K562 (cell line): ENCODE measurements around the gene ZDHHC20. TPM values are rescaled to one million over a fixed set of nuclear protein-coding genes. Genes with fewer than 3 reads are reported as not detected.
A peak's percentile ranks its signal among the peaks of the same experiment; 100 is the strongest.

Experiments
- ATAC-seq: fragments of 200-7000 bp; cut with Tn5 transposase; 3 replicates; pipeline ENCODE4 v1.9.1; 2020; ENCODE audit warnings: moderate library complexity
- BruUV-seq: library from RNA; stranded (reverse); fragments of 400-500 nt; replicated peaks from 2 replicates; lab custom pipeline; 2021; lab: Mats Ljungman, UMichigan
- CTCF ChIA-PET: fragments of 300-600 bp; formaldehyde crosslinking; extraction: SDS; loops from one replicate; lab custom pipeline; 2021; ENCODE audit warnings: low intra/inter-chr PET ratio; lab: Yijun Ruan, JAX
- POLR2A ChIA-PET: fragments of 300-600, 350-650 bp; sonication (Branson Sonifier 250); formaldehyde crosslinking; extraction: SDS; loops from one replicate; lab custom pipeline; 2021; ENCODE audit warnings: antibody characterized with exemption, inconsistent platforms; lab: Yijun Ruan, JAX
- DNase-seq, 4 experiments: peaks; one replicate each; pipeline versions ENCODE4 v3.0.0 to v3.0.0-alpha.2; 2011 to 2018; ENCODE audit warnings: low spot score in 3 of 4, mixed read lengths in 3 of 4; ENCODE audit errors: extremely low read depth in 1 of 4
- FAIRE-seq: peaks from 2 replicates; lab custom pipeline; 2011; peaks lifted over from hg19 to GRCh38; lab: Jason Lieb, UNC
- H2AFZ ChIP-seq: 2 replicates; pipeline ENCODE4 v1.6.0; 2011; ENCODE audit warnings: low read depth, low read length, control low read depth, inconsistent platforms
- H3K27ac ChIP-seq: fragments of 200-600 bp; 3 replicates; pipeline ENCODE4 v1.8.0; 2011; ENCODE audit warnings: low read depth, mild to moderate bottlenecking, control low read depth, inconsistent platforms, low read length, moderate library complexity, mixed read lengths; ENCODE audit errors: extremely low read depth
- H3K27me3 ChIP-seq, 2 experiments: fragments of 300-600 bp in 1 of 2; 2 replicates in 1 of 2; 3 replicates in 1 of 2; pipeline versions ENCODE4 v1.6.0 to v1.8.0; 2011; ENCODE audit warnings: inconsistent platforms in 2 of 2, low read length in 2 of 2, mild to moderate bottlenecking in 1 of 2, mixed read lengths in 1 of 2, moderate library complexity in 1 of 2; ENCODE audit not compliant: control insufficient read depth in 2 of 2, insufficient read depth in 2 of 2
- H3K36me3 ChIP-seq: fragments of 300-600 bp; 3 replicates; pipeline ENCODE4 v1.8.0; 2011; ENCODE audit warnings: mild to moderate bottlenecking, low read length, inconsistent platforms; ENCODE audit not compliant: control insufficient read depth, insufficient read depth
- H3K4me1 ChIP-seq, 2 experiments: fragments of 200-600 bp in 1 of 2; replicated peaks in 1 of 2; 2 replicates in 1 of 2; 3 replicates in 1 of 2; pipeline versions ENCODE4 v1.5.1 to v1.8.0; 2011; ENCODE audit warnings: inconsistent platforms in 2 of 2, low read length in 2 of 2, mild to moderate bottlenecking in 1 of 2, mixed read lengths in 1 of 2, moderate library complexity in 1 of 2; ENCODE audit not compliant: control insufficient read depth in 2 of 2, insufficient read depth in 2 of 2
- H3K4me2 ChIP-seq: 2 replicates; pipeline ENCODE4 v1.6.1; 2011; ENCODE audit warnings: low read length, control low read depth, inconsistent platforms, mixed read lengths; ENCODE audit not compliant: insufficient read depth
- H3K4me3 ChIP-seq: fragments of 200-600 bp; sonication (generic), shearing (Covaris generic); 2 replicates; pipeline ENCODE4 v1.5.1; 2016; ENCODE audit warnings: control low read depth, inconsistent platforms
- H3K79me2 ChIP-seq: fragments of 200-600 bp; 3 replicates; pipeline ENCODE4 v1.8.0; 2011; ENCODE audit warnings: low read length, inconsistent platforms; ENCODE audit not compliant: control insufficient read depth, insufficient read depth
- H3K9ac ChIP-seq, 2 experiments: 2 replicates each; pipeline versions ENCODE4 v1.6.0 to v1.6.1; 2011; ENCODE audit warnings: low read depth in 2 of 2, low read length in 2 of 2, control low read depth in 1 of 2, inconsistent platforms in 1 of 2, mild to moderate bottlenecking in 1 of 2, mixed read lengths in 1 of 2; ENCODE audit not compliant: insufficient read depth in 1 of 2
- H3K9me1 ChIP-seq: one replicate; pipeline ENCODE4 v1.6.0; 2011; ENCODE audit warnings: inconsistent platforms, mild to moderate bottlenecking, low read length, moderate library complexity; ENCODE audit not compliant: control insufficient read depth, insufficient read depth
- H3K9me3 ChIP-seq: replicated peaks from 2 replicates; pipeline ENCODE4 v1.5.1; 2011; ENCODE audit warnings: low read depth, low read length, inconsistent platforms; ENCODE audit not compliant: control insufficient read depth, insufficient read depth
- H4K20me1 ChIP-seq: replicated peaks from 2 replicates; pipeline ENCODE4 v1.6.1; 2011; ENCODE audit warnings: low read length, inconsistent platforms, mixed read lengths; ENCODE audit not compliant: control insufficient read depth, insufficient read depth
- ESRRA ChIP-seq: fragments of 450-650 bp; IDR thresholded peaks from 2 replicates; pipeline ENCODE4 v1.6.1; 2014; ENCODE audit warnings: low read depth, mild to moderate bottlenecking, moderate library complexity, borderline replicate concordance
- ILK ChIP-seq: fragments of 450-650 bp; IDR thresholded peaks from 2 replicates; pipeline ENCODE4 v1.6.1; 2016; ENCODE audit warnings: missing genetic modification characterization, low read depth, mild to moderate bottlenecking, missing compliant biosample characterization, moderate library complexity, borderline replicate concordance
- PRPF4 ChIP-seq: fragments of 200-400 bp; formaldehyde crosslinking; IDR thresholded peaks from one replicate; pipeline ENCODE4 v1.6.1; 2017; ENCODE audit warnings: low read length, low read depth, mild to moderate bottlenecking; ENCODE audit not compliant: insufficient read depth, poor library complexity, severe bottlenecking
- RAD21 ChIP-seq, 2 experiments: fragments of 250-450 bp in 1 of 2; fragments of 450-650 bp in 1 of 2; sonication (Bioruptor Pico) in 1 of 2; formaldehyde crosslinking in 1 of 2; IDR thresholded peaks in 1 of 2; conservative IDR thresholded peaks in 1 of 2; 2 replicates each; pipeline versions ENCODE4 v1.4.0 to v1.8.0; 2020 to 2022; ENCODE audit warnings: mild to moderate bottlenecking in 2 of 2, moderate library complexity in 1 of 2
- SMARCA4 ChIP-seq: fragments of 450-650 bp; IDR thresholded peaks from 2 replicates; pipeline ENCODE4 v1.6.1; 2016
- SMC3 ChIP-seq: conservative IDR thresholded peaks from 2 replicates; pipeline ENCODE4 v1.6.1; 2011; ENCODE audit warnings: low read depth, low read length, improper control_type of control experiment; ENCODE audit not compliant: insufficient read depth
- ZBTB1 ChIP-seq: sonication (generic); formaldehyde crosslinking; IDR thresholded peaks from 2 replicates; pipeline ENCODE4 v1.8.1; 2023; ENCODE audit warnings: missing genetic modification reagents, low read depth, mild to moderate bottlenecking, borderline replicate concordance
- ZNF12 ChIP-seq: sonication (generic); formaldehyde crosslinking; IDR thresholded peaks from 2 replicates; pipeline ENCODE4 v1.4.0; 2020; ENCODE audit warnings: mild to moderate bottlenecking, missing genetic modification reagents
- ZNF134 ChIP-seq: fragments of 250-450 bp; sonication (Bioruptor Pico); conservative IDR thresholded peaks from 2 replicates; pipeline ENCODE4 v1.4.0; 2020
- ZNF184 ChIP-seq: sonication (generic); formaldehyde crosslinking; IDR thresholded peaks from 2 replicates; pipeline ENCODE4 v1.5.0; 2020; ENCODE audit warnings: missing genetic modification reagents
- ZNF263 ChIP-seq: sonication (generic); formaldehyde crosslinking; IDR thresholded peaks from 2 replicates; pipeline ENCODE4 v1.8.0; 2022; ENCODE audit warnings: mild to moderate bottlenecking, missing genetic modification reagents, borderline replicate concordance
- WGBS: fragments of 100-300 bp; shearing (Covaris generic); methylation state at CpG from one replicate; pipeline ENCODE4 v1.1.6; 2016; ENCODE audit warnings: low coverage, mixed read lengths; ENCODE audit not compliant: insufficient coverage; ENCODE audit errors: missing lambda C conversion rate; 5-methylcytosine and 5-hydroxymethylcytosine counted together
- in situ Hi-C: fragments of 300-500 bp; cut with MboI; formaldehyde crosslinking; loops from 4 replicates; pipeline ENCODE4 v1.15.0; 2018; ENCODE audit warnings: inconsistent platforms, mixed read lengths
- intact Hi-C: fragments of 100-400 bp; cut with micrococcal nuclease; formaldehyde crosslinking; loops from 2 replicates; pipeline ENCODE4 v1.14.2; 2022
- polyA plus RNA-seq, 8 experiments: library from polyadenylated mRNA; depleted of rRNA in 4 of 8; stranded (reverse) in 5 of 8; unstranded in 3 of 8; fragments of >200 nt; fragmentation: Nextera tagmentation in 2 of 8; fragmentation: Illumina TruSeq in 1 of 8; extraction: Ambion mirVana in 2 of 8; extraction: Trizol in 1 of 8; gene quantifications; 2 replicates each; pipeline versions ENCODE4 v1.2.1 to v1.2.3, GENCODE V29; 2011 to 2014; ENCODE audit warnings: inconsistent platforms in 1 of 8, missing spikeins in 1 of 8
- total RNA-seq, 7 experiments: library from RNA; depleted of rRNA in 6 of 7; stranded (reverse); fragments of >200 nt in 6 of 7; fragmentation: Illumina TruSeq in 2 of 7; extraction: Trizol in 2 of 7; gene quantifications; 2 replicates each; pipeline versions ENCODE4 v1.2.1 to v1.2.3, GENCODE V29; 2011 to 2021; ENCODE audit warnings: low replicate concordance in 1 of 7
- TF ChIP-seq, protein P1 (sequence below): sonication (generic); formaldehyde crosslinking; IDR thresholded peaks from 2 replicates; pipeline ENCODE4 v1.8.1; 2023; ENCODE audit warnings: mild to moderate bottlenecking, missing genetic modification reagents
- TF ChIP-seq, protein P2 (sequence below), 2 experiments: IDR thresholded peaks; 2 replicates each; pipeline ENCODE4 v1.6.1; 2011; ENCODE audit warnings: borderline replicate concordance in 1 of 2, control low read depth in 1 of 2, low read depth in 1 of 2, low read length in 1 of 2, mild to moderate bottlenecking in 1 of 2, mixed read lengths in 1 of 2, moderate library complexity in 1 of 2; ENCODE audit not compliant: insufficient read depth in 1 of 2, insufficient read length in 1 of 2, poor library complexity in 1 of 2, severe bottlenecking in 1 of 2; ENCODE audit errors: extremely low read depth in 1 of 2
- TF ChIP-seq, protein P3 (sequence below), 3 experiments: IDR thresholded peaks in 2 of 3; conservative IDR thresholded peaks in 1 of 3; 2 replicates each; pipeline ENCODE4 v1.5.1; 2011 to 2012; ENCODE audit warnings: low read length in 3 of 3, mild to moderate bottlenecking in 3 of 3, control low read depth in 2 of 3, improper control_type of control experiment in 1 of 3, inconsistent platforms in 1 of 3, low read depth in 1 of 3, mixed read lengths in 1 of 3, moderate library complexity in 1 of 3; ENCODE audit not compliant: insufficient read depth in 2 of 3

Gene ZDHHC20
- total and polyA plus RNA-seq, 9 of the 15 experiments (the other 6 are each of a cell fraction or from before 2014, with no cell fraction given) = 2.7 to 20.9 (median 15.8) TPM

DNA sequence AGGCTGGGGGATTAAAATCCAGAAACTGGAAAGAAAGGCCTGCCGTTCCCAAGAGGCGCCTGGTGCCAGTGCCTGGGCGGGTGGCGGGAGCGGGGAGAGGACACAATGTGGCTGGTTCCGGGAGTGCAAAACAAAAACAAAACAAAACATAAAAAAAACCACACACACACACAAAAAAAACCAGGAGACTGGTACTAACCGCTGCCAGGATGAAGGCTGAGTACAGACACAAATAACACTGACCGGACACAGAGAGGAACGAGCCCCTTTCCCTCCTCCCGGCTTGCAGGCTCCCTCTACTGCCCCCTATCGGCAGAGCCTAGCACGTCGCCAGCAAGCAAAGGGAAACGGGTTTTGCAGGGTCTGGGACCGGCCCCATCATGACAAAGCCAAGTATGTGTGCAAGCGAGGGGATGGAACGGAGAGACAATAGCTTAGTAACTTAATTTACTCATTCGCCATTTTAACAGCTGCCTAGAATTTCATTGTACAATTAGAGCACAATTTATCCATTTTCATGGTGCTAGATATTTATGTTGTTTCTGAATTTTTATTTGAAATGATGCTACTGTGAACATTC, 17.9 kb upstream of the ZDHHC20 start:
- FAIRE-seq = peak; percentile 69
- Histone ChIP-seq H2AFZ (peak overlapping the region; percentile 60), H3K27ac (no peak overlapping the region), H3K4me2 (peak overlapping the region; percentile 35), H3K27me3 (no peaks in the 10 kb centered on the region), H3K9me3 (no peaks in the 10 kb centered on the region), H3K79me2 (no peaks in the 10 kb centered on the region), H3K4me3 (no peak overlapping the region), H4K20me1 (no peaks in the 10 kb centered on the region), H3K36me3 (no peaks in the 10 kb centered on the region), H3K4me1 (no peaks in the 10 kb centered on the region), H3K9ac (no peak overlapping the region), H3K9me1 (no peaks in the 10 kb centered on the region)
- WGBS = 24% methylated on average over 16 of the region's 18 CpGs
- CTCF ChIA-PET = interaction anchor here (1.4 kb wide), 1 partner anchor 179 kb away, joined by 6 read pairs; no protein-coding TSS in a partner anchor
- no TSS peak for BruUV-seq
- peak; percentile 60 to 81 (median 66) for DNase-seq
- intact Hi-C loops (loop anchor here (5.0 to 10.0 kb wide), 3 partner anchors 130 to 985 kb away; no protein-coding TSS in a partner anchor), in situ Hi-C loops (loop anchor here (25.0 kb wide), 1 partner anchor 1310 kb away; no protein-coding TSS in a partner anchor)
- ATAC-seq = peak; percentile 92
- POLR2A ChIA-PET = interaction anchor here (0.5 to 1.0 kb wide), 3 partner anchors 9 to 574 kb away, joined by 3 to 4 read pairs (median 3); partner anchors contain the start of gene XPO4
- TF ChIP-seq ZNF134 (CRISPR knock-in tag) (no peak), ESRRA (no peak), ZNF263 (peak; percentile 70), SMC3 (peak; percentile 39; the same call in 1 of the 2 replicates), RAD21 (CRISPR knock-in tag; conservative IDR thresholded peaks at IDR 0.05 in 1 of 2, IDR thresholded peaks at IDR 0.05 in 1 of 2) (peak; percentile 35 to 69; a peak in 3 of 4 replicates), ILK (tag) (no peak), ZNF12 (CRISPR knock-in tag) (no peak), ZBTB1 (CRISPR knock-in tag) (no peak), PRPF4 (no peak), SMARCA4 (peak; percentile 44; the same call in 1 of the 2 replicates), ZNF184 (no peak)
- TF ChIP-seq, protein P1, sequence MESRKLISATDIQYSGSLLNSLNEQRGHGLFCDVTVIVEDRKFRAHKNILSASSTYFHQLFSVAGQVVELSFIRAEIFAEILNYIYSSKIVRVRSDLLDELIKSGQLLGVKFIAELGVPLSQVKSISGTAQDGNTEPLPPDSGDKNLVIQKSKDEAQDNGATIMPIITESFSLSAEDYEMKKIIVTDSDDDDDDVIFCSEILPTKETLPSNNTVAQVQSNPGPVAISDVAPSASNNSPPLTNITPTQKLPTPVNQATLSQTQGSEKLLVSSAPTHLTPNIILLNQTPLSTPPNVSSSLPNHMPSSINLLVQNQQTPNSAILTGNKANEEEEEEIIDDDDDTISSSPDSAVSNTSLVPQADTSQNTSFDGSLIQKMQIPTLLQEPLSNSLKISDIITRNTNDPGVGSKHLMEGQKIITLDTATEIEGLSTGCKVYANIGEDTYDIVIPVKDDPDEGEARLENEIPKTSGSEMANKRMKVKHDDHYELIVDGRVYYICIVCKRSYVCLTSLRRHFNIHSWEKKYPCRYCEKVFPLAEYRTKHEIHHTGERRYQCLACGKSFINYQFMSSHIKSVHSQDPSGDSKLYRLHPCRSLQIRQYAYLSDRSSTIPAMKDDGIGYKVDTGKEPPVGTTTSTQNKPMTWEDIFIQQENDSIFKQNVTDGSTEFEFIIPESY = peak; percentile 74
- TF ChIP-seq, protein P2, sequence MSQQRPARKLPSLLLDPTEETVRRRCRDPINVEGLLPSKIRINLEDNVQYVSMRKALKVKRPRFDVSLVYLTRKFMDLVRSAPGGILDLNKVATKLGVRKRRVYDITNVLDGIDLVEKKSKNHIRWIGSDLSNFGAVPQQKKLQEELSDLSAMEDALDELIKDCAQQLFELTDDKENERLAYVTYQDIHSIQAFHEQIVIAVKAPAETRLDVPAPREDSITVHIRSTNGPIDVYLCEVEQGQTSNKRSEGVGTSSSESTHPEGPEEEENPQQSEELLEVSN (IDR thresholded peaks at IDR 0.05; ENCODE audit: borderline replicate concordance in 1 of 2, extremely low read depth in 1 of 2, insufficient read depth in 1 of 2, insufficient read length in 1 of 2, low read depth in 1 of 2, low read length in 1 of 2, poor library complexity in 1 of 2, severe bottlenecking in 1 of 2) = peak in 1 of 2 experiments; percentile 17
- TF ChIP-seq, protein P3, sequence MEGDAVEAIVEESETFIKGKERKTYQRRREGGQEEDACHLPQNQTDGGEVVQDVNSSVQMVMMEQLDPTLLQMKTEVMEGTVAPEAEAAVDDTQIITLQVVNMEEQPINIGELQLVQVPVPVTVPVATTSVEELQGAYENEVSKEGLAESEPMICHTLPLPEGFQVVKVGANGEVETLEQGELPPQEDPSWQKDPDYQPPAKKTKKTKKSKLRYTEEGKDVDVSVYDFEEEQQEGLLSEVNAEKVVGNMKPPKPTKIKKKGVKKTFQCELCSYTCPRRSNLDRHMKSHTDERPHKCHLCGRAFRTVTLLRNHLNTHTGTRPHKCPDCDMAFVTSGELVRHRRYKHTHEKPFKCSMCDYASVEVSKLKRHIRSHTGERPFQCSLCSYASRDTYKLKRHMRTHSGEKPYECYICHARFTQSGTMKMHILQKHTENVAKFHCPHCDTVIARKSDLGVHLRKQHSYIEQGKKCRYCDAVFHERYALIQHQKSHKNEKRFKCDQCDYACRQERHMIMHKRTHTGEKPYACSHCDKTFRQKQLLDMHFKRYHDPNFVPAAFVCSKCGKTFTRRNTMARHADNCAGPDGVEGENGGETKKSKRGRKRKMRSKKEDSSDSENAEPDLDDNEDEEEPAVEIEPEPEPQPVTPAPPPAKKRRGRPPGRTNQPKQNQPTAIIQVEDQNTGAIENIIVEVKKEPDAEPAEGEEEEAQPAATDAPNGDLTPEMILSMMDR (IDR thresholded peaks at IDR 0.05 in 2 of 3, conservative IDR thresholded peaks at IDR 0.05 in 1 of 3; ENCODE audit: insufficient read depth in 2 of 3, low read depth in 1 of 3, low read length in 3 of 3) = peak; percentile 77 to 86 (median 85)
